A673 (cell line): ENCODE measurements around the gene SF3B4.
"Not testable (repeated sequence)": the region's sequence is repeated elsewhere in the genome, so short reads cannot be mapped to it uniquely, and the experiment has no call there.

Experiments
- EZH2 ChIP-seq: fragments of 200-600 bp; sonication (generic); IDR thresholded peaks from 2 replicates; pipeline ENCODE4 v1.6.1; 2017; ENCODE audit warnings: borderline replicate concordance, low read depth, mild to moderate bottlenecking, mixed read lengths, antibody characterized with exemption, low read length; ENCODE audit not compliant: poor library complexity, severe bottlenecking
- TF ChIP-seq, protein P1 (sequence below): fragments of 300-800, 200-600 bp; sonication (generic); conservative IDR thresholded peaks from 2 replicates; pipeline ENCODE4 v1.5.1; 2017; ENCODE audit warnings: low read depth, mild to moderate bottlenecking, antibody characterized with exemption, low read length, moderate library complexity, mixed read lengths

DNA sequence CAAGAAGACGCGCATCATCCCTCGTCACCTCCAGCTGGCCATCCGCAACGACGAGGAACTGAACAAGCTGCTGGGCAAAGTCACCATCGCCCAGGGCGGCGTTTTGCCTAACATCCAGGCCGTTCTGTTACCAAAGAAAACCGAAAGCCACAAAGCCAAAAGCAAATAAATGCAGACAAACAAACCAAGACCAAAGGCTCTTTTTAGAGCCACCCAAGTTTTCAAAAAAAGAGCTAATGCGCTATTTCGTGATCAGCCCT is 40.5 kb downstream of the SF3B4 start:
- TF ChIP-seq, protein P1, sequence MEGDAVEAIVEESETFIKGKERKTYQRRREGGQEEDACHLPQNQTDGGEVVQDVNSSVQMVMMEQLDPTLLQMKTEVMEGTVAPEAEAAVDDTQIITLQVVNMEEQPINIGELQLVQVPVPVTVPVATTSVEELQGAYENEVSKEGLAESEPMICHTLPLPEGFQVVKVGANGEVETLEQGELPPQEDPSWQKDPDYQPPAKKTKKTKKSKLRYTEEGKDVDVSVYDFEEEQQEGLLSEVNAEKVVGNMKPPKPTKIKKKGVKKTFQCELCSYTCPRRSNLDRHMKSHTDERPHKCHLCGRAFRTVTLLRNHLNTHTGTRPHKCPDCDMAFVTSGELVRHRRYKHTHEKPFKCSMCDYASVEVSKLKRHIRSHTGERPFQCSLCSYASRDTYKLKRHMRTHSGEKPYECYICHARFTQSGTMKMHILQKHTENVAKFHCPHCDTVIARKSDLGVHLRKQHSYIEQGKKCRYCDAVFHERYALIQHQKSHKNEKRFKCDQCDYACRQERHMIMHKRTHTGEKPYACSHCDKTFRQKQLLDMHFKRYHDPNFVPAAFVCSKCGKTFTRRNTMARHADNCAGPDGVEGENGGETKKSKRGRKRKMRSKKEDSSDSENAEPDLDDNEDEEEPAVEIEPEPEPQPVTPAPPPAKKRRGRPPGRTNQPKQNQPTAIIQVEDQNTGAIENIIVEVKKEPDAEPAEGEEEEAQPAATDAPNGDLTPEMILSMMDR: not testable (repeated sequence)
- not testable (repeated sequence) for TF ChIP-seq EZH2
